GM21526 (cell line): ENCODE results near the gene SPEG.

Experiments
- ATAC-seq: cut with Tn5 transposase; IDR thresholded peaks from one replicate; pipeline ENCODE4 v1.9.1; 2021; ENCODE audit warnings: moderate library complexity; ENCODE audit not compliant: unreplicated experiment, low FRiP score

Gene SPEG

DNA sequence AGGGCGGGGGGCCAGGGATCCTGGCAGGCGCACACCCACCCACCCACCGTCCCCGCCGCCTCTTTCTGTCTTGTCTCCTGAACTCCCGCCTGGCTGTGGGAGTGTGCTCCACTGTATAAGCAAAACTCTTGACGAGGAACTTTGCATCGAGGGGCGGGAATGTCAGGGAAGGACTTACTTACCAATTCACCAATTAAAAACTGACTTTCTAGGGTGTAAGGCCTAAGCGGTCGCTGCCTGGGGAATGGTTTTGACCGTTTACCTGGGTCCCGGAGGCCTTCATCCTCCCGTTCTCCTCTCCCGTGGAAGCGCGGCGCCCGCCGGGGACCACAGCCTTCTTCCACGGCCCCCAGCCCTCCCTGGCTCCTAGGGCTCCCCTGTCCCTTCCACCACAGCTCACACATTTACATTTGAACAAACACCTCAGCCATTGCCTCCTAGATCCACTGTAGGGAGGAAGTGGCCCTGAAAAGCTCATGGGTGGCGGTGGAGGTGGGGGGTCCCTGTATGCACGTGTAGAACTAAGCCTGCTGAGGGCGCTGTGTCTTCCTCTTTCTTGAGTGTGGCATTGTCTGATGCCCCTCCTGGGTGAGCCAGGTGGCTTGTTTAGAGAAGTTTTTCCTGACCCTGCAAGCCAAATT is 88.5 kb downstream of the SPEG start:
- no peak for ATAC-seq

DNA sequence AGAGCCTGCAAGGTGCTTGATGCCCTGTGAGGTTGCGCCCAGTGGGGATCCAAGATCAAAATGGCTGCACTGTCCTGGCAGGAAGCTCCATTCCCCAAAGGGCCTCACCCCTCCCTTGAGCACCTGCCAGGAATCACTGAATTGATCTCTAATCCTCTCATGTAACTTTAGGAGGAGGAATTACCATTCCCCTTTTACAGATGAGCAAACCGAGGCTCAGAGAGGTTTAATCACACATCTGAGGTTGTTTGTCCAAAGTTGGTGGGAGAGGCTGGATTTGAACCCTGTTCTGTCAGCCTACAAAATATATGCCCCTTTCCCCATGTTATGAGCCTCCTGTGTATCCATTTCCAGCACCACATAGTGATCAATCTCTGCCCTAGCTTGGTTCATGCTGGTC is 90.2 kb downstream of the SPEG start:
- no peak for ATAC-seq

DNA sequence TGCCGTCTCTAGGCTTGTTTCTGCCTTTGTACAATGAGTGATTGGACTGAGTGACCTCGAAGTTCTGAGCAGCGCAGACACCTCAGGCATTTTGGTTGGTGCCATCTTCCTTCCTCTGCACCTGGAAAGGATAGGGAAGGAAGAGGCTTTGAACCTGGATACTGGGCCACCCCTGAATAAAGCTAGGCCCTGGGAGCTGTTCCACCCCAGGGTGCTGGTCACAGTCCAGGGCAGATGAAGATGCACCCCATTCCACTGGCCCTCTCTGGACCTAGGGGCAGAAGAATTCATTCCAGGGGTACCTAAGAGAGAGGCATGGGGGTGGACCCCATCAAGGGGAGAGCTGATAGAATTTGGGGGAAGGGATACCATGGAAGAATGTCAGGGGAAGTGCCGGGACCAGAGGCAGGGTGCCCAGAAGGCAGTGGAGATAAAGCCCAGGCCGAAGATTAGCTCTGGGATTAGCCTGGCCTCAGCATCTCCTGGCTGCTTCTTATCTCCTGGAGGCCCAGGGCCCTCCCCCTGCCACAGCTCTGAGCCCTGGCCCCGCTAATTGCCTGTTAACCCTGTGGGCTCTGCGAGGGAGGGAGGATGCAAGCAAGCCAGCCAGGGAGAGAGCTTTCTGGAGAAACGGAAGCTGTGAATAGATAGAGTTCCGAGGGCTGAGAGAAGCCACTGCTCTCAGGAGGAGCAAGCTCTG is 91.0 kb downstream of the SPEG start:
- ATAC-seq = no peak

DNA sequence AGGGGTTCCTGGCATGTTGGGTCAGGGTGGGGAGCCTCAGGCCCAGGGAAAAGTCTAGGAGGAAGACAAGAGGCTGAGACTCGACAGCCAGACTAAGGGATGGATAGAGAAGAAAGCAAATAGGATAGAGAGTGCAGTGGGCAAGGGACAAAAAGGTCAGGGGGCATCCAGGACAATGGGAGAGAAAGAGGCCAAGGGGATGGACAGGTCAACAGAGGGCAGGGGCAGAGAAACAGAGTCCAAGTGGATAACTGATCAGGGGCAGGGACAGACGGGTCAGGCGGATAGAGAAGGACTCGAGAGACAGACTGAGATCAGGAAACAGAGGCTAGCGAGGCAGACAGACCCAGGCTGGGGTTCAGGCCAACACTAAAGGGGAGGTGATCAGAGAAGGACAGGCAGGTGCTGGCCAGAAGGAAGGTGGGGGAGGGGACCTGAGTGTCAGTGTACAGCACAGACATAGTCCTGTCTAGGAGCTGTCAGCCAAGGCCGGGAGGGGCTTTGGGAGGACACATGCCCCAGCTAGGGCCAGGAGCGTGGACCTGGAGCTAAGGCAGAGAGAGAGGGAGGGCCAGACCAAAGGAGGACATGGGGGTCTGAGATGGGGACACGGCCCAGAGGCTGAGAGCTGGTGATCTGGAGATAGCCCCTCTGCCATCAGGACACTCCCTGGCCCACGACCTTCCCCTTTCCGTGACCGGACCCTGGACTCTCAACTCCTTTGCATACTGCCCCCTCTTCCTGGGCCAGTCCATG is 91.9 kb downstream of the SPEG start:
- no peak for ATAC-seq

DNA sequence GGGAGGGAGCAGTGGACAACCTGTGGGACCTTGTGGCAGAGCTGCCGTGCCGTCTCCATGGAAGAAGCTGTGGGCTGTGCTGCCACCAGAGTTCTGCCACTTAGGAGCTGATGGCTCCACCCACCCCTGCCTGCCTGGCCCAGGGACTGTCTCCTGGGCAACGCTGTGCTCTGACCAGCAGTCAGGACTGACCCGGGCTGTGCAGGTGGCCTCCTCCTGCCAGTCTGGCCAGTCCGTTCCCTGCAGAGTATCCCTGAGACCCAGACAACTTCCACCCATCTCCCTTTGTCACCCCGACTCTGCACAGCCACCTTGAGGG is 92.4 kb downstream of the SPEG start:
- ATAC-seq = no peak

DNA sequence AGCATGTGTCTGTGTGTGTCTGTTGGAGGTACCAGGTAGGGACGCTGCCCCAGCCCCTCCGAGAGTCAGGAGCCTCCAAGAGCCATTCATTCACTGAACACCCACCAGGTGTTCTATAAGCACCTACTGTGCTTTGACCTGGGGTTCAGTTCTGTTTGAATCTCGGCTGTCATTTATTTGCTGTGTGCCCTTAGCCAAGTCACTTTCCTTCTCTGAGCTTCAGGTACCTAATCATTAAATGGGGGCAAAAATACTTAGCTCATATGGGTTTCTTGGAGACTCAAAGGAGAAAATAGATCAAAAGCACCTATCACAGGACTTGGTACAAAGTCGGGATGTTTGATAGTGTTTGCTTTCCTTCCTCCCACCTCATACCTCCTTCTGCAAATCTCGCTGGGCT is 92.8 kb downstream of the SPEG start:
- no peak for ATAC-seq

DNA sequence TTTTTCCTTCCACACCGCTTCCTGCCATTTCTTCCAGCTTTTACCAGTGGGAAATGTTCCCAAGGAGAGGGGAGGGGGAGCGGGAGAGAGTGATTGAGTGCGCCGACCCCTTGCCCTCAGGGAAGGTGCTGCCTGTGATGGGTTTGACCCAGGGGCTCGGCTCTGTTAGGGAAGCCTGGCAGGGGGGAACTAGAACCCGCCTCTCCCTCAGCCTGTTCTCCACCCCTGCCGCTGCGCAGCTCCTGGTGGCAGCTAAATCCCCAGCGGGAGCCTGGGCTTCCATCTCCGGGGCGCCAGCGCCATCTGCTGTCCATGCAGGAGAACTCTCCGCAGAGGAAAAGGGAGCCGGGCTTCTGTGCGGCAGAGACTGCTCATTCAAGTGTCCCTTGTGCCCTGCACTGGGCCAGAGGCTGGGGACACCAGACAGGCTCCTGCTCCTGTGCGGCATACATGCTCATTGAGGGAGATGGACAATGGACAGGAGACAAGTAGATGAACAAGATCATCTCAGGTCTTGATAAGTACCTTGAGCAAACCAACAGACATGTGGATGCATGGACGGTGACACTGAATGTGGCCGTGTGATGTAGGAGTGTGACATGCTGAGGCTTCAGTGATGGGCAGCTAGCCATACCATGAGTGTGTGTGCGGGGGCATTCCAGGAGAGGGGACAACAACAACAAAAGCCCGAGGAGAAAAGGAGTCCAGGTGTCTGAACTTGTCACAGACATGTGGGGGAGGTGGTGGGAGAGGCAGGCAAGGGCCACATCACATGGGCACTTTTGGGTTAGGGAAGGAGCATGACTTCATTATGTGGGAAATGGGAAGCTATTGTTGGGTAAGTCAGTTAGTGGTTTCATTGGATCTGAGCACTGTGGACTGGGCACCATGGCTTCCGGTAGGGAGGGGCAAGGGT is 95.7 kb downstream of the SPEG start:
- ATAC-seq = peak; percentile 66

DNA sequence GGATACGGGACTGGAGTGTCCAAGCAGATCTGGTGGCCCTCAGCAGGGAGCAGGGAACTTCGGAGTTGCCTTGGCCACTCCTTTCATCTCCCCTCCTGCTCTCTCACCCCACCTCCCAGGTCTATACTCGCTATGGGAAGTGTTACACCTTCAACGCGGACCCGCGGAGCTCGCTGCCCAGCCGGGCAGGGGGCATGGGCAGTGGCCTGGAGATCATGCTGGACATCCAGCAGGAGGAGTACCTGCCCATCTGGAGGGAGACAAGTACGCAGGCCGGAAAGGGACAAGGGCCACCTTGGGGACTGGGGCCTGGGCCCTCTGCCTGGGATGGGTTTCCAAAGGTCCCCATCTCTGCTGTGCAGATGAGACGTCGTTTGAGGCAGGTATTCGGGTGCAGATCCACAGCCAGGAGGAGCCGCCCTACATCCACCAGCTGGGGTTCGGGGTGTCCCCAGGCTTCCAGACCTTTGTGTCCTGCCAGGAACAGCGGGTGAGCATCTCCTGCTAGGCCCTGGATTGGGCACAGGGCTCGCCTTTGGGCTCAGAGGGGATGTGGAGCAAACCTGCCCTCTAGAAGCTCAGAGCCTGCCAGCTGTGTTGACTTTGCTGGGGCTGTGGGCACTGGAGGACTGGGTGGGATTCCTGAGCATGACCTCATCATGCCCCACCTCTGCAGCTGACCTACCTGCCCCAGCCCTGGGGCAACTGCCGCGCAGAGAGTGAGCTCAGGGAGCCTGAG is 97.2 kb downstream of the SPEG start:
- no peak for ATAC-seq

DNA sequence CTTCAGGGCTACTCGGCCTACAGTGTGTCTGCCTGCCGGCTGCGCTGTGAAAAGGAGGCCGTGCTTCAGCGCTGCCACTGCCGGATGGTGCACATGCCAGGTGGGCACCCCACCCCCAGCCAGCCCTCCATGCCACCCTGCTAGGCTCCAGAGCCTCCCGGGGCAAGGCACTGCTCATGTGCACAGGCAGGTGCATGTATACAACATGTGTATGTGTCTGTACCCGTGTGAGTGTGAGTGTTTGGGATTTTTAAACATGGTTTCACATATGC is 97.7 kb downstream of the SPEG start:
- no peak for ATAC-seq

DNA sequence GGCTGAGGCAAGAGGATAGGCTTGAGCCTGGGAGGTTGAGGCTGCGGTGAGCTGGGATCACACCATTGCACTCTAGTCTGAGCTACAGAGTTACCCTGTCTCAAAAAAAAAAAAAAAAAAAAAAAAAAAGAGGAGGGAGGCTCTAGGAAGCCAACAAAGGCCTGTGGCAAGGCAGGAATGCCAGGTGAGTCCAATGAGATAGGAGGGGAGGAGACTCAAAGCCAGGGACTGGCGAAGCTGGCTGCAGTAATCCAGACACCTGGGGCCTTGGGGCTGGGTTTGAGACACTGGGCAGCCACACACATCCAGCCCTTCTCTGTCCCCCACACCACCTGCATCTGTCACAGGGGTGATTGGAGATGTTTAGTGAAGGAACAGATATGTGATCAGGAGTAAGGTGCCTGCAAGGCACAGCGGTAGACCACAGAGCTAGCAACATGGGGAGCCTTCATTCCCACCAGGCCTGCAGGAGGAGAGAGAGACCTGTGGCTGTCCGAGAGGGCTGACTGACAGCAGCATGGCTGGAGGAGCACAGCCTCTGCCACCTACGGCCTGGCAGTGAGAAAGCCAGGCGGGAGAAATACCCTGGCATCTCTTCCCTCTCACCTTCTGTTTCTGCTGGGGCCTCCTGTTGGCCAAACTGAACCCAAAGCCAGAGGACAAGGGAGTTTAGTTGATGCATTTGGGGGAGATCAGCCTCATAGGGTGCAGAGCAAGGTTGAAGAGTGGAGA is 99.5 kb downstream of the SPEG start:
- ATAC-seq = no peak

DNA sequence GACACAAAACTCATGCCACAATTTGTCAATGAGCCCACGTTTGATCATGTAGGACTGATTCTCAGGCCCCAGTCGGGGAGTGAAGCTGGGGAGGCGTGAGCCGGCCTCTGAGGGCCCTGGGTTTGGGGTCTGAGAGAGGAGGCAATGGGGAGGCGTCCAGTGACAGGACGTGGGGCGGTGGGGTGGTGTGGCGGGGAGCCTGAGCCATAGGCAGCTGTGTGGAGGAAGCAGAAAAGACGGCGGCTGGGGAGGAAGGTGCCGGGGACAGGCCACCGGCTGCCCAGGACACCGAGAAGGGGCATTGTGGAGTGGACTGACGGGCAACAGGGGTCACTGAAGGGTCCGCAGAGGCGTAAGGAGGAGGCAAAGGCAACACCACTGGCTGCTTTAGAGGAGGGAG is 101.8 kb downstream of the SPEG start:
- ATAC-seq = no peak

DNA sequence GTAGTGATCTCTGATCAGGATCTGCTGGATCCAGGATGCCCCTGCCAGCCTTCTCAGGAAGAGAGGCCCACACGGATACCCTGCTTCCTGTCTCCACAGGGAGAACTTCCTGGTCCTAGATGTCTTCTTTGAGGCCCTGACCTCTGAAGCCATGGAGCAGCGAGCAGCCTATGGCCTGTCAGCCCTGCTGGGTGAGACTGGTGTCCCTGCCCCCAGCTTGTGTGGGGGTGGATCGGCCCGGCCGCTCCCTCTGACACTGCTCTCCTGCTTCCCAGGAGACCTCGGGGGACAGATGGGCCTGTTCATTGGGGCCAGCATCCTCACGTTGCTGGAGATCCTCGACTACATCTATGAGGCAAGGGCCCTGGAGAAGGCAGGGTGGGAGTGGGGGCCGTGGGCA is 102.3 kb downstream of the SPEG start:
- no peak for ATAC-seq

DNA sequence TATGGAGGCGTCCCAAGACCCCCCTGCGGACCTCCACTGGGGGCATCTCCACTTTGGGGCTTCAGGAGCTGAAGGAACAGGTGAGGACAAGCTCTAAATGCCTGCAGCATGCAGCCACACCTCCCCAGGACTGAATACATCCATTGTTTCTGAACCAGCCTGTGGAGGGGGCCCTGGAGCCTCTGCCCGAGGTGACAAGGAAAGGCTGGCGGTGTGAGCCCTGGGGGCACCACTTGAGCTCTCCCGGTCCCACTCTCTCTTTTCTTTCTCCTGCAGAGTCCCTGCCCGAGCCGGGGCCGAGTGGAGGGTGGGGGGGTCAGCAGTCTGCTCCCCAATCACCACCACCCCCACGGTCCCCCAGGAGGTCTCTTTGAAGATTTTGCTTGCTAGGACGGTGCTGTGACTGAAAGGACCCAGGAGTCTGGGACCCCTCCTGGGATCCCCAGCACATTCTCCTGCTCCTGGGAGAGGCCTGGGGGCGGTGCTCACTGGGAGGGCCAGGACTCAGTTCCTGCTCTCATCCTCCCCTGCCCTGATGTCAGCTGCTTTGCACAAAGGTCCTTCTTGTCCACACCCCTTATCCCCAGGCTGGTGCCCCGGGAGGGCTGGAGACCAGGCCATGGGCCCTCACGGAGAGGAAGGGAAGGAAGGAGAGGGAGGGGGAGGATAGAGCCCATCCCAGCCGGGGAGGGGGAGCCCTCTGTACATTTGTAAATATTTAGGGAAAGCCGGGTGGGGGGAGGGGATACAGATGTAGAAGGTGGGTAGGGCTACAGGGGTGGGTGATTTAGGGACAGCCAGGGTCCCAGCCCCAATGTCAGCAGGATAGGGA is 103.2 kb downstream of the SPEG start:
- ATAC-seq = no peak

DNA sequence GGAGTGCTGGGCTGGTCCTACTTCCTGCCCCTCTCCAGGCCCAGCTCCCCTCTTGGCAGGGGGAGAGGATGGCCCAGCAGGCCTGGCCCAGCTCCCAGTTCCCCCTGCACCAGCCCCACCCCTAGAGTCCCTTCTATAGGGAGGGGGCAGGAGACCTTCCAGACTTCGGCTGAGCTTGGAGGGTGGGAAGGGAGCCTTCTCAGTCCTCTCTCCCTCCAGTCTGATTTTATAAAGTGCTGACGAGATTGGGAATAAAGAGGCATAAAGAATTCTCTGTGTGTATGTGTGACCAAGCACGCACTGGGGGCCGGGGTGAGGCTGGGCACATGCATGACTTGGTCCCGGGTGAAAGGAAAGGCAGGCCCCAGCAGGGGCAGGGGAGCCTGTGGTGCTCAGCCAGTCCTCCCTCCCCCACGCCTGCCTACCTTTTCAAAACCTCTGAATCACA is 103.9 kb downstream of the SPEG start:
- no peak for ATAC-seq

DNA sequence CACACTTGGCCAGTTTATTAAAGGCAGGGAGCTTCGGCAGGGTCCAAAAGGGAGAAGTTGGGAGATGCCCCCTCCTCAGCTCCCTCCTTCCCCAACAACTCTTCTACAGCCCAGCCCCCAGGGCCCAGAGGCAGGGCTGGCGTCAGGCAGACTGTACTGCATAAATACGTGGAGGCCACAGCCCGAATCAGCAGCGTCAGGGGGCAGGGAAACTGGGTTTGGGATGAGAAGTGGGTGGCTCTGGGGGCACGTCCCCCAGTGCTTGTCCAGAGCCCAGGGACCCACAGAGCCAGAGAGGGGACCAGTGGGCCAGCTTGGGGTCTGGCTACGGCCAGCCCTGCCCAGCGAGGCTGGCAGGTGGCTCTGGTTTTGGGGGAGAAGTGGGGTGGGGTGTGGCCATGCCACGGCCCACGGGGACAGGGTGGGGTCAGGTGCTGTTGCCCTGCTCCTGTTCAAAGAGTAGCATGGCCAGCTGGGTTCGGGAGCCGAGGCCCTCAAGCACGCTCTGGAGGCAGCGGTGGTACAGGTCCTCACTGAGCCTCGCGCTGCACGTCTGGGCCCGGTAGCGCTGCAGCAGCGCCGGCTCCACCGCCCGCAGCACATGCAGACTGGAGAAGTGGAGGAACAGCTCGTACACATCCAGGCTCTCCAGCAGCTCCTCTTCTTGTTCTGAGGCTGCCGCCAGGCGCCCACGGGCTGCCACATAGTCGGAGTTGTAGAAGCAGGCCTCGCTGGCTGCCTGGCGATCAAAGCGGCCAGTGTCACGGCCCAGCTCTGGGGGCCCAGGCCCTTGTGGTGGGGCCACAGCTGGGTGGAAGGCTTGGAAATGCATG is 104.5 kb downstream of the SPEG start:
- ATAC-seq = no peak

DNA sequence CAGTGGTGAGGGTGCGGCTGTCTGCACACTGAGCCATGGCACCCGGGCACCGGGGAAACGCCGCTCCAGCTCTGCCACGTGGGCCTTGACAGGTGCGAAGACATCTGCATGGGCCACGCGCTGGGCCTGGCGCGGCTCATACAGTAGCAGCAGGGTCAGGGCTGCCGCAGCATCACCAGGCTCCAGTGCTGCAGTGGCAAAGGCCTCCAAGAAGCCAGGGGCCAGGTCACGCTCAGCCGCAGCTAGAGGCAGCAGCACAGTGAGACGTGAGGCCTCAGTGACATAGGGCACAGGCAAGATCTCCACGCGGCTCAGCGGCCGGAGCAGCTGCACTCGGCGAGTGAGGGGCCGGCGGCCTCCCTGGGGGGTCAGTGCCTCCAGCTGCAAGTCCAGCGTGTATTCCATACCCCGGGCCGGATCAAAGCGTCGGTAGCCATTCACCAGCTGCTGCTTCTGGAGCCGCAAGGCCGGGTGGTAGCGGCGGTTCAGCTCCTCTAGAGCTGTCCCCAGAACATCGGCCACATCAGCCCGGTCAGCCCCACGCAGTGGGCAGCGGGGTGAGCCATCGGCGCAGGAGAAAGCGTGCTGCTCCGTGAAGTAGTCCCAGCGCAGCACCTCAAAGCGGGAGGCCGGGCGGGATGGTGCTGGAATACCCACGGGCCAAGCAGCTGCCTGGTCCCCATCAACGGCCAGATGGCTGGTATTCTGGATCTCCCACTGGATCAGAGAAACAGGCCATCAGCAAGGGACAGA is 105.5 kb downstream of the SPEG start:
- ATAC-seq = no peak

DNA sequence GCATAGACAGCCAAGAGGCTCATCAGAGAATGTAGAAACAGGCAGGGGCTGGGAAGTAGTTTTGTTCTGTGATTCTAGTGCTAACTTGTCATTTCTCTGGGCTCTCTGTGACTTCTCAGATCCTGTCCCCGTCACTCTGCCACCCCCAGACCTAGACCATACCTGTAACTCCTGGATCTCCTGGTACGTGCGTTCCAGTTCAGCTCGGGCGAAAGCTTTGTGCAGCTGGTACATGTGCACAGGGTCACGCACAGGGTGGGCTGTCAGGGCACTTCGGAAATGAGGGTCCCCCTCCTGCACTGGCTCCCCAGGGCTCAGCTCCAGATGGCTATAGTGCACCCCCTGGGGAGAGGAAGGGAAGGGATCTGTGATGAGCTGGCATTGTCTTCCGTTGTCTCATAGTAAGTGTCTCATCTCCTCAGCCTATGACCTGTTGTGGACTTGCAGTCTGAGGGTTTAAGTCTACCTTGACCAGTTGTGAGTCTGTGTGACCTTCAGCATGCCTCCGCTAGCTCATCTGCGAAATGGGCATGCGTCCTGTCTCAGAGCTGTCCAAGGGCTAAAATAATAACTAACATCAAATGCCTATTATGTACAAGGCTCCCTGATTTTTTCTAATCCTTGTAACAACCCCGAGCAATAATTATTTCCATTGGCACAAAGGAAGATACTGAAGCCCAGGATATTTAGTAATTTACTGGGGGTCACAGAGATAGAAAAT is 106.3 kb downstream of the SPEG start:
- ATAC-seq = no peak
